Stimulated activated CD4-positive, alpha-beta T cell treated with anti-CD3 and anti-CD28 coated beads, Interleukin-2, amount 100 ng/mL, for 4 hours (primary cell): ENCODE data around the gene PDGFA.

Experiments used
- DNase-seq: peaks from one replicate; pipeline ENCODE4 v3.0.0-alpha.2; 2020; ENCODE audit warnings: low read depth

Gene PDGFA

DNA sequence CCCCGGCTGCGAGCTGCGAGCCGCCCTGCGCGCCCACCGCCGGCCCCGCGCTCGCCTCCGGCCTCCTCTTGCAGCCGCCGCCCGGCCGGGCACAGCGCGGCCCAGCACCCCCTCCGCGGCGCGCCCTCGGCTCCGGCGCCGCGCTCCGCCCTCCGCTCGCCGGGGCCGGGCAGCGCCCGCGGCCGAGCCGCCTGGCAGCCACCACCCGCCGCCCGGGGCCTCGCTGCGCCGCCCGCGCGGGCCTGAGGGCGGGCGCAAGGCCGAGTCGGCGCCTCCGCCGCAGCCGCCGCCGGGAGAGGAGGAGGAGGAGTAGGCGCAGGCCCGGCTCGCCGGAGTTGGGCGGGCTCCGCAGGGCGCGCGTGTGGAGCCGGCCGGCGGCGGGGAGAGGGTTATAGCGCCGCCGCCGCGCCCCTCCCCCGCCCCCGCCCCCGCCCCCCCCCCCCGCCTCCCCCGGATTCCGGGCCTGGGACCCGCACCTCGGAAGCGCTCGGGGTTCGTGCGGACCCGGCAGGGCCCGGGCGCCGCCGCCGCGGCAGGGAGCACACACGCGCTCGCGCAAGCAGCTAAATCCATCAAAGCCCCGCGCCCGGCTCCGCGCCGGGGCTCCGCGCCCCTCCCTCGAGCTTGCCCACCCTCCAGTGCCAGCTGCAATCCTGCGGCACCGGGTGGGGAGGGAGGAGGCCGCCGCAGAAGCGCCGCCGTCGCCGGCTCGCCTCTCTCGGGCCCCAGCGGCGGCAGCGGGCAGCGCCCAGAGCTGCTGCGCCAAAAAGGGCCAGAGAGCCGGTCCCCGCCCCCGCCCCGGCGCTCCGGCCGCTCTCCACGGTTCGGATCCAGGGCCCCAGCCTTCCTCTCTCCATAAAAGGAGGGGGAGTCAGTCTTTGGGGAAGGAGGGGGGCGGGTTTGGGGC lies at the start of gene PDGFA:
Gene PDGFA, minus strand, starts transcription at position 363 of the 907 bp plus-strand sequence. CDS start 845 bp downstream, outside the sequence.
- peak; percentile 22 for DNase-seq

DNA sequence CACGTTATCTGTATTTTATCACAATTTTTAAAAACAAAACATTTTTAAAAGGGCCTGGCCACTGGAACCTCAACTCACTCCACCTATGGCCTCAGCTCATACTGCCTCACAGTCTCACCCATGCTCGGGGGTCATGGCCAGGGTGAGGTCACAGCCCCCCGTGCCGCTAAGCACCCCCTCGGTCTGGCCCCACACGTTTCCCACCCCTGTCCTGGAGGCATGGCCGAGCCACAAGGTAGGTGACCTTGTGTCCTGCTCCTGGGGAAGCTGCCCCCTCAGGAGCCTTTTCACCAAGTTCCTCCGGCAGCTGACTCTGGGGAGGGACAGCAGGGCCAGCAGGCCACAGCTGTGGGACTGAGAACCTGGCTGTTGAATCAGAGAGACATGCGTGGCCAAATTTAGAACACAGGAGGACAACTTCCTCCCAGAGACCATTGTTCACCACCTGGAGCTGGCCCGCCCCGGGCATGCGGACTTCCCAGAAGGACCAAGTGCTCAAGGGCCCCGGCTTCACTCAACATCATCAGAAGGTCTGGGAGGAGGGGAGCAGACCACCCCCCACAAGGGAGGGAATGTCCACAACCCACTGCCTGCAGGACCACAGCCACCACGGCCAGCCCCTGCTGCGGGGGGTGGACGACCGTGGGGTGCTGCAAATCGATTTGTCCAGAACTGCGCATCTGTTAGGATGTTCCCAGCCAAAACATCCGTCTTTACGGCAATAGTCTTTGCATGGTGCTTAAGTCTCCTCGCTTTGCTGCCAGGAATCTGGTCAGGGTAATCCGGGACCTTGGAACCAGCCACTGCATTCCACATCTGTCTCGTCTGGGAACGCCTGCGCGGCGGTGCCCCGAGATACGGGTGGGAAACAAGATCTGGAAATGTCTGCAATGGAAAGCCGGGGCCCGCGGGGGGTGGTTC lies 48.6 kb upstream of the PDGFA start:
- DNase-seq = no peak

DNA sequence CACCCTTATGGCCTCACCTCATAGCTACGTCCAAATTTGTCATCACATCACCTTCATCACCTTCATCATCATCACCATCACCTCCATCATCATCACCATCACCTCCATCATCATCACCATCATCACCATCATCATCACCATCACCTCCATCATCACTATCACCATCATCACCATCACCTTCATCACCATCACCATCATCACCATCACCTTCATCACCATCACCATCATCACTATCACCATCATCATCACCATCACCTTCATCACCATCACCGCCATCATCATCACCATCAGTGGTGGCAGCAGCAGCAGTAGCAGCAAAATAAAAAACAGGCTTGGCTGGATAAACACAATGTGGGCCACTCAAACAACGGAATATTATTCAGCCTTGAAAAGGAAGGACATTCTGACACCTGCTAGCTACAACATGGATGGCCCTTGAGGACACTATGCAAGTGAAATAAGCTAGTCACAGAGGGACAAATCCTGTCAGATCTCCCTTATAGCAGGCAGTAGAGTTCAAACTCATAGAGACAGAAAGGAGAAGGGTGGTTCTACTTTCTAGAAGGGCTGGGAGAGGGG lies 47.7 kb upstream of the PDGFA start:
- DNase-seq = no peak

DNA sequence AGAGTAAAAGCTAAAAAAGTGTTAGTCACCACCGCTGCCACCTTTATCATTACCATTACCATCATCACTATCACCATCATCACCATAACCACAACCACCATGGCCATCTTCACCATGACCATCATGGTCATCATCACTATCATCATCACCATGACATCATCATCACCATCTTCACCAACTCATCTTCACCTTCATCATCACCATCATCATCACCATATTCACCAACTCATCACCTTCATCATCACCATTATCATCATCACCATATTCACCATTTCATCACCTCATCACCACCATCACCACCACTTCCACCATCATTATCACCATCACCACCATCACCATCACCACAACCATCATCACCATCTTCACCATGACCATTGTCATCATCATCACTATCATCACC lies 46.5 kb upstream of the PDGFA start:
- DNase-seq = no peak

DNA sequence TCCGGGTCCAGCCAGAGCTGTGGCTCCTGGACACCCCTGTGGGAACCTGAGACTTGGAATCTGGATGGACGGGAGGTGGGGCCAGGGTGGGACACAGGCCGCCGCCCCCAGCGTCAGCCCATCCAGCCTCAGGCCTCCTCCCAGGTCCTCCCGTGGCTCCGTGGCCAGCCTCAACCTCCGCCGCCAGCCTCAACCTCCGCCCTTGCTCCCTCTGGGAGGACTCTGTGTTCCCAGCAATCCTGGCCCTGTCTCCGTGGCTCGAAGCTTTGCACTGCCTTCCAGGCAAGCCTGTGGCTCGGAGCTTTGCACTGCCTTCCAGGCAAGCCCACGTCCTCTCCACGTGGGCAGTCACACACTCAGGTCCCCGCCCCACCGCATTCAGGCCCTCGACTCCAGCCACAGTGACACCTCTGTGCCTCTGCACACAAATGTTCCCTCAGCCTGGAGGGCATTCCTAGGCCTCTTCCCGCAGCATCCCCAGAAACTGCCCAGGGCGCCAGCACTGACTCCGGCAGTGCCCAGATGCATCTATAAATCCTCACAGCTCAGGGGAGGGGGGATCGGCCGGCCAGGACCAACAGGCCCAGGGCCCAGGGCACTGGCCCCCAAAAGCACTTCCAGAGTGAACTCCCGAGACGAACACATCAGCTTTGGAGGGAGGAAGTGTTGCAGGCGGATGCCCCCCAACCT lies 44.7 kb upstream of the PDGFA start:
- no peak for DNase-seq

DNA sequence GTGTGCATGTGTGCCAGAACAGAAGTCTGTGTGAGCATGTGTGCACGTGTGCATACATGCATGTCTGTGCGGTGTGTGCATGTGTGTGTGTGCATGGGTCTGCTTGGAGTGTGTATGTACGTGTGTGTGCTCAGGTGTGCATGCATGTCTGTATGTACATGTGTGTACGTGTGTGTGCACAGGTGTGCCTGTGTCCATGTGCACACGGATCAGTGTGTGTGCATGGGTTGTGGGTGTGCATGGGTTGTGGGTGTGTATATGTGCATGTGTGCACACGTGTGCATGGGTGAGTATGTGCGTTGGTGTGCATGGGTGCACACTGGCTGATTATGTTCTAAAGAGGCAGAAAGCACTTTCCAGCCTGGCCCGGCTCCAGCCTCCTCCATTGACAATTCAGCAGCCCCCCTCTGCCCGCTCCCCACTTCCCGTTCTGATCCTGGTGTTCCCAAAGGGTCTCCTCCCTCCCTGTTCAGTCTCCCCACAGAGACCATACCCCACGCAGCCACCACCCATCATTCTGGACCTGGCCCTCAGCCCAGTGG lies 44.1 kb upstream of the PDGFA start:
- no peak for DNase-seq

DNA sequence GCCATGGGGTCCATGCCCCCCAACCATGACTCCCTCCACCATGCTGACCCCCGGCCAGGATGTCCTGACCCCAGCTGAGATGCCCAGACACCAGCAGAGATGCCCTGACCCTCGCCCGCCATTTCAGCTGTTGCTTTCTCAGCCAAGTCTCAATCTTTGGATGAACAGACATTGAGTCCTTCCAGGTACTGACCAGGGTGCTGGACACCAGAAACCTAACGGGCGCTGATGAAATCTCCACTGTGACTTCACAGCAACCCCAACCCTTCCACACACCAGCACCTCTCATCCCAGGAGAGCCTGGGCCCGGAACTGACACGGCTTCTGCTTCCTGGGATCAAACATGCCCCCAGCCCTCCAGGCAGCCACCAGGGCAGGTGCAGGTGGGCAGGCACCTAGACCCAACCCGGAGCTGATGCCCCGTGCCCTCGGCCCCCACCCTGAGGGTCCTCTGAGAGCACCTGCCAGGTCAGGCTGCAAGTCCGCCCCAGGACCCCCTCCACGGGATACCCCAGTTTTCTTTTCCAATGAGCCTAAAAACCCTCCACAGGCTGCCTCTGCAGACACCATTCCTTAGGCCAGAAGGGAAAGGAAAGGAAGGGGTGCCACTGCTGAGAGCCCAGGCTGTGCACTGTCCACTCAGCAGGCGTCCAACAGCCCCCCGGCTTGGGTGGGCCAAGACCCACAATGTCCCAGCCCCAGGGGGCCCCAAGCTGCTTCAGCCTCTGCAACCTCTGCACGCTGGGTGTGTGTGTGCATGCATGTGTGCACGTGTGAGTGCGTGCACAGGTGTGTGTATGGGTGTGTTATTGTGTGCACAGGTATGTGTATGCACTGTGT lies 43.4 kb upstream of the PDGFA start:
- DNase-seq = no peak

DNA sequence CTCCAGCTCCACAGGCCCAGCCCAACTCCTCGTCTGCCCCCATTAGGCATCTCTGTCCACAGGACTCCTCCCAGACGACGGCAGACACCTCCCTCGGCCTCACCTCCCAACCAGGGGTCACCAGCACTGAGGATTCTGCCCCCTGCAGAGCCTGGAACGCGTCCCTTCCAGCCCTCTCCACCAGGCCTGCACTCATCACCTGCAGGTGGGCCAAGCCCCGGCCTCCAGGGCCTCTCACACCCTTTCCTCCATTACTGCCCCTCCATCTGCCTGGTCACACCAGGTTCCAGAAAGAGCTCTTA lies 42.7 kb upstream of the PDGFA start:
- DNase-seq = no peak

DNA sequence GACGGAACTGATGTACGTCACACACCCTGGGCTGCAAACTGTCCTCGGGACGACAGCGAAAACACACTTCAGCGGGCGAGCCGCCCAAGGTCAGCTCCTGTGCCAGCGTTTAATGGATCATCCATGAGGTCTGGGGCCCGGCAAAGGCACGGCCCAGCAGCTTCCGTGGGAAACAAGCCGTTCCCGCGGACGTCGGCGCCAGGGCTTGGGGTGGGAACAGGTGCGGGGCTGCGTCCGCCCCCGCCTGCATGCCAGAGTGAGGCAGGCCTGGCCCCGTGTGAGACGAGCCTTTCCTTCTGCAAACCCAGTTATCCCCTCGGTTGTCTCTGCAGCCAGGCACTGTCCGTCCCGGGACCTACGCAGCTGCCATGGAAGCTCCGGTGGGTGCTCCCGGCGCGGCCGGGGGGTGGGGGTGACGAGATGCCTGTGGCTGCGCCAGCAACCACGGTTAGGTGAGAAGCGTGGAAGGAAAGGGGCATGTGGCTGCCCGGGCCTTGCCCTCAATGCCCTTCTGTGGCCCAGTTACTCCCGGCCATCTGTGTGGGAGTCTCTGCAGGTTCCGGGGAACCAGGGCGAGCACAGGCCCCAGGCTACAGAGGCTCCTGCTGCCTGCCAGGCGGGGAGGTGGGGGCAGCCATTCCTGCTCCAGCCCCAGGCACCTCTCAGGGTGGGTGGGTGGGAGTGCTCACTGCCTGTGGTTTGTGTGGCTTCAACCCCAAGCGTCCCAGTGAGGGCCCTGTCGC lies 42.2 kb upstream of the PDGFA start:
- DNase-seq = no peak

DNA sequence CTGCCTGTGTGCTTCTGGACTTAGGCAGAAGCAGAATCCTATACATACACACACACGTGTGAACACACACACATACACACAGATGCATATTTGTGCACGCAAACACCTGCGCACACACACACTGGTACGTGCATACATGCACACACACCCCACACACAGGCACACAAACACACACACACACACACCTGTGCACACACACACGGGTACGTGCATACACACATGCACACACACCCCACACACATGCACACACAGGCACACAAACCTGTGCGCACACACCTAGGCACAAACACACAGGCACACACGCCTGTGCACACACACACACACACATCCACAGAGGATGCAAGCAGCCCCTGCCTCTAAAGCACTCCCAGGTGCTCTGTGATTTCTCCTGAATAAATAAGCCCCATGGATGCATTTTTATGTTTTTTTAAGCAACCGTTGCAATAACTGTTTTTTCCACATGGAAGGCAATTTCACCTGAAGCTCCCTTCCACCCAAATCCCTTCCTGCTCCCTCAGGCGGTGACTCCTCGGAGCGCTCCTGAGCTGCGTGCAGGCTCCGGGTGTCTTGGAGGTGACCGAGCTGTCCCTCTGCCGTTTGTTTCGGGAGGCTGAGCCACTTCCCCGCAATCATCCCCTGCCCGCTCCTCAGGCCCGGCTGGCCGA lies 41.5 kb upstream of the PDGFA start:
- DNase-seq = no peak

DNA sequence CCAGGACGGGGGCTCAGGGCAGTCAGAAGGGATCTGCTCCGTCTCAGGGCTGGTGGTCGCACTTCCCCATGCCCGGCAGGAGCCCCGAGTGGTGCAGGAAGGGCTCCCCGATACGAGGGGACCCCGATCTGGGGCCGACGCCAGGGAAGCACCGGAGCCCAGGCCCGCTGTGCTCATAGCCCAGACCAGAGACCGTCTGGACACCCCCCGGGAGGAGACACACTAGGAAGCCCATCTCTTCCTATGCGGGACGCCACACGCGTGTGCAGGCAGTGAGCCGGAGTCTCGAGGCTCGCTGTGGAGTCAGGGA lies 39.7 kb upstream of the PDGFA start:
- DNase-seq = no peak

DNA sequence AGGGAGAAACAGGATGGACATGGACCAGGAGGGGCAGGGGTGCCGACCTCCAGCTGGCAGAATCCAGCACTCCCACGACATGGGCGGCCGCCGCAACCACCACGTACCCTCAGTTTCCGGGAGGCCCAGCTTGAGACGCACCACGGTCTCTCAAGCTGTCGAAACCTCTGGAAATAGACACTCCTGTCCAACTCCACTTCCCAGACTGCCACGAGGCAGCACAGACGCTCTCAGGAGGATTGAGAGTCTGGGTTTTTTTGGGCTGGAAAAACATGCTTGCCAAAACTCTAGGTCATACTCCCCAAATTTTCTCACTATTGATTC lies 37.9 kb upstream of the PDGFA start:
- DNase-seq = no peak

DNA sequence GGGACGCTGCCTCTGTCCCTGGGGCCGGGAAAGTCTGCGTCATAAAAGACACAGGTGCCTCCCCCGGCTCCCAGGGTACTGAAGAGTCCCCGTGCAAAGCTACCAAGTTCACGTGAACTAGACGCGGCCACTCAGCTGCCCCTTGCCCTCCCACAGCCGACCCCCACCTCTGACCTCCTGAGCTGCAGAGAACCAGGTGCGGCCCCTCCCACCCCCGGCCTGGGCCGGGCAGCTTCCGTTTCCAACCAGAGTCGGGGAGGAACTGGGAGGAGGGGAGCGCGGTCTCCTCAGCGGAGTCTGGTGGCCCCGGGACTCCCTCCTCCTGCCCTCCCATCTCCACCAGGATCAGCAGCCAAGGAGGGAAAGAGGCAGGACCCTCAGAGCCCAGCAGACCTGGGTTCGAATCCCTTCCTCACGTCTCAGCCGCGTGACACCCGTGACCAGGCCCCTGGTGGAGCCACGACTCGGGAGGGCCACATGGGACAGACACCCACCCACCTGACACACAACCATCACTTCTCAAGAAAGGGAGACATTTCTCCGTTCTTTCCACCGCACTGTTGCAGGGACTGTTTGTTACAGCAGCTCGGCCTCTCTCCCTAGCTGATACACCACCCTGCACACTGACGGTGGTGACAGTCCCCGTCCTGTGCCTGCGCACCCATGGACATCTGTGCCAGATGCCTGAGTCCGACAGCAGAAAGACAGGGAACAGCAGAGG lies 37.4 kb upstream of the PDGFA start:
- no peak for DNase-seq

DNA sequence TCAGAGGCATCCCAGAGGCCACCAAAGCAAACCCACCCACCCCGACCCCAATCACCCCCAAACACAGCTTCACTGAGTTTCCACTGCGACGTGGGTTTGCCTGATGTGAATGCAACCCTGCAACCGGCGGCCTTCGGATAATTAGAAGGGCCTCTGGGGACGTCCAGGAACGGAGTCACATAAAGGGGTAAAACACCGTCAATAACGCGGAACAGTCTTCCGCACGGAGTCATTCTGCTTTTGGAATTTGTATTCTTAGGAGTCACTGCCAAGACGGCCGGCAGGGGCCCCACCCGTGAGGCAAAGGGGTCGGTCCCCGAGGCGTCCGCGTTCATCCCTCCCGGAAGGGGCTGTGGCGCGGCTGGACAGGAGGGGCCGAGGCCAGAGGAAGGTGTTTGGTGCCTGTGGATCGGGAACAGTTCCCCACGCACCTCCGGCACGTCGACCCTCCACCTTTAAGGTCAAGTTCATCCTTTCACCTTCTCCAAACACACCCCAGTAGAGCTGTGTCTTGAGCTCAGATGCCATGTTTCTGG lies 36.7 kb upstream of the PDGFA start:
- DNase-seq = no peak

DNA sequence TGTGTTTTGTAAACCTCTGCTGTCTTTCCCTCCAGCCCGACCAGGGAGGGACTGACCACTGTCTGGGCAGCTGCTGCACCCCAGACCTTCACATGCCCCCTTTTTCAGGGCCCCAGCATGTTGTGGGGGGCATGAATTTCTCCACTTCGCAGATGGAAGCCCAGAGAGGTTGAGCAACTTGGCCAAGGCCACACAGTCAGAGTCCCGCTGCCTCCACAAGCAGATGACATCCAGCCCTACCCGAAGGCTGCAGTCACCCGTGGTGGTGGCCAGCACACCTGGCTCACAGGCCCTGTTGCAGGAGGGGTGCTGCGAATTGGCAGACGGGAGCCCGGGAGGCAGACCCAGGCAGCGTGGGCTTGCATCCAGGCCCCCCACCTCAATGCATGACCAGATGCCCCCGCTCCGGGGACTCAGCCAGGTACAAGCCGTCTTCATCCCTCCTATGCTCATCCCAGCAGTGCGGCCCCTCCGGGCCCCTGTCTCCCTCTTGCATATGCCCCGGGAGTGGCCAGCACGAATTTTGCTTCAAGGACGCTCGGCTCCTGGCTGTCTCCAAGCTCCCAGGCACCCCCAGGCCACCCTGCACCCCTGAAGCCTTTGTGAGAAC lies 36.0 kb upstream of the PDGFA start:
- no peak for DNase-seq

DNA sequence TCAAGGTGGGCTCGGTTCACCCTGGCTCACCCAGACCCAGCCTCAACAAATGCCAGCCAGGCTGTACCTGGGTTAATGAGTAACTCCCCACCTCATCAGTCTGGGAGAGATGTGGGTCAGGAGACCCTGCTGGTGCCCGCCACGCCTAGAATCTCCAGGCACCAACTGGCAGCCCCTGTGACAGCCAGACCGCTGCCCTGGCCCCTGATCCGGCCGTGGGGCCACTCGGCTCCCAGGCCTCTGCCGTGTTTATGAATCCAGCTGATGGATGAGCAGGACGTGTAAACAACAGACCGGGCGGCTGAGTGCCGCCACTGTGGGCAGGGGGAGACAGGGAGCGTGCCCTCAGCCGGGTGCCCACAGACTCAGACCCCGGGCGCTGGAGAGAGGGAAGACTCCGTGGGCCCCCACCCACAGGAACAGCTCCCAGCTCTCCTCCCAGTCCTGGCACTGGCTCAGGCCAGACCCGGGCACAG lies 34.0 kb upstream of the PDGFA start:
- no peak for DNase-seq

DNA sequence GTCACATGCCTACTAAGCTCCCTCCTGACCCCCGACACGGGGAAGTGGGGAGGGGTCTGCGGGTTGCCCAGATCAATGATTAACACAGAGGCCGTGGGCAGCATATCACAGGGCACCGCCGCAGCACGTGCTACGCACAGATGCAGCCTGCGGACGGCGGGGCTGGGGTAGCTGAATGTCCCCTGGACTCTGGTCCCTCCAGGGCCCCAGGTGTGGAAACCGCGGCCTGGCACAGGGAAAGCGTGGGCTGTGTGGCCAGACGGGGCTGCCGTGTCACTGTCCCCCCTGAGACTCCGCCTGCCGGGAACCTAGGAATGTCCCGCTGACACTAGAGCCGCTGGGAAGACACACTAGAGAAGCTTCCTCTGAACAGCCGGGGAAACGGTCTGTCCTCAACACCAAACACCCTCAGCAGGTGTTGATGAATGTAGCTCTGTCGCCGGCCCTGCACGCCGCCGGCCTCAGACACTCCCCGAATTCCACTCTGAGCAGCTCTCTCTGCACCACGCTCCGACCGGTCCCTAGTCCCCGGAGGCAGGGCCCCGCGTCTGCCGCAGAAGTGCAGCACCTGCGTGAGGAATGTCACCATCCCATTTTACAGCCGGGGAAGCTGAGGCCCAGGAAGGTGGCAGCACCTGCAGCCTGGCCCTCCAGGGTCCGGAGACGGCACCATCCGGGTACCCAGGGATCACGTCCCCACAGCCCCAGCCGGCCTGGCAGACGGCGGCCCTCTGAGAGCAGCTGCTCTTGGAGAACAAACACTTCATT lies 33.4 kb upstream of the PDGFA start:
- DNase-seq = no peak
